K562 (cell line): Measurements from ENCODE around the gene B3GAT3. TPM values are rescaled to one million over a fixed set of nuclear protein-coding genes. Genes with fewer than 3 reads are reported as not detected.
A peak's percentile ranks its signal among the peaks of the same experiment; 100 is the strongest.

Source experiments
- ATAC-seq: fragments of 200-7000 bp; cut with Tn5 transposase; 3 replicates; pipeline ENCODE4 v1.9.1; 2020; ENCODE audit warnings: moderate library complexity
- BruUV-seq: library from RNA; stranded (reverse); fragments of 400-500 nt; replicated peaks from 2 replicates; lab custom pipeline; 2021; lab: Mats Ljungman, UMichigan
- CTCF ChIA-PET: fragments of 300-600 bp; formaldehyde crosslinking; extraction: SDS; loops from one replicate; lab custom pipeline; 2021; ENCODE audit warnings: low intra/inter-chr PET ratio; lab: Yijun Ruan, JAX
- POLR2A ChIA-PET: fragments of 300-600, 350-650 bp; sonication (Branson Sonifier 250); formaldehyde crosslinking; extraction: SDS; loops from one replicate; lab custom pipeline; 2021; ENCODE audit warnings: antibody characterized with exemption, inconsistent platforms; lab: Yijun Ruan, JAX
- DNase-seq, 4 experiments: peaks; one replicate each; pipeline versions ENCODE4 v3.0.0 to v3.0.0-alpha.2; 2011 to 2018; ENCODE audit warnings: low spot score in 3 of 4, mixed read lengths in 3 of 4; ENCODE audit errors: extremely low read depth in 1 of 4
- FAIRE-seq: peaks from 2 replicates; lab custom pipeline; 2011; peaks lifted over from hg19 to GRCh38; lab: Jason Lieb, UNC
- H2AFZ ChIP-seq: 2 replicates; pipeline ENCODE4 v1.6.0; 2011; ENCODE audit warnings: low read depth, low read length, control low read depth, inconsistent platforms
- H3K27ac ChIP-seq: fragments of 200-600 bp; 3 replicates; pipeline ENCODE4 v1.8.0; 2011; ENCODE audit warnings: low read depth, mild to moderate bottlenecking, control low read depth, inconsistent platforms, low read length, moderate library complexity, mixed read lengths; ENCODE audit errors: extremely low read depth
- H3K27me3 ChIP-seq, 2 experiments: fragments of 300-600 bp in 1 of 2; 2 replicates in 1 of 2; 3 replicates in 1 of 2; pipeline versions ENCODE4 v1.6.0 to v1.8.0; 2011; ENCODE audit warnings: inconsistent platforms in 2 of 2, low read length in 2 of 2, mild to moderate bottlenecking in 1 of 2, mixed read lengths in 1 of 2, moderate library complexity in 1 of 2; ENCODE audit not compliant: control insufficient read depth in 2 of 2, insufficient read depth in 2 of 2
- H3K36me3 ChIP-seq: fragments of 300-600 bp; 3 replicates; pipeline ENCODE4 v1.8.0; 2011; ENCODE audit warnings: mild to moderate bottlenecking, low read length, inconsistent platforms; ENCODE audit not compliant: control insufficient read depth, insufficient read depth
- H3K4me1 ChIP-seq, 2 experiments: fragments of 200-600 bp in 1 of 2; replicated peaks in 1 of 2; 2 replicates in 1 of 2; 3 replicates in 1 of 2; pipeline versions ENCODE4 v1.5.1 to v1.8.0; 2011; ENCODE audit warnings: inconsistent platforms in 2 of 2, low read length in 2 of 2, mild to moderate bottlenecking in 1 of 2, mixed read lengths in 1 of 2, moderate library complexity in 1 of 2; ENCODE audit not compliant: control insufficient read depth in 2 of 2, insufficient read depth in 2 of 2
- H3K4me2 ChIP-seq: 2 replicates; pipeline ENCODE4 v1.6.1; 2011; ENCODE audit warnings: low read length, control low read depth, inconsistent platforms, mixed read lengths; ENCODE audit not compliant: insufficient read depth
- H3K4me3 ChIP-seq: fragments of 200-600 bp; sonication (generic), shearing (Covaris generic); 2 replicates; pipeline ENCODE4 v1.5.1; 2016; ENCODE audit warnings: control low read depth, inconsistent platforms
- H3K79me2 ChIP-seq: fragments of 200-600 bp; 3 replicates; pipeline ENCODE4 v1.8.0; 2011; ENCODE audit warnings: low read length, inconsistent platforms; ENCODE audit not compliant: control insufficient read depth, insufficient read depth
- H3K9ac ChIP-seq, 2 experiments: 2 replicates each; pipeline versions ENCODE4 v1.6.0 to v1.6.1; 2011; ENCODE audit warnings: low read depth in 2 of 2, low read length in 2 of 2, control low read depth in 1 of 2, inconsistent platforms in 1 of 2, mild to moderate bottlenecking in 1 of 2, mixed read lengths in 1 of 2; ENCODE audit not compliant: insufficient read depth in 1 of 2
- H3K9me1 ChIP-seq: one replicate; pipeline ENCODE4 v1.6.0; 2011; ENCODE audit warnings: inconsistent platforms, mild to moderate bottlenecking, low read length, moderate library complexity; ENCODE audit not compliant: control insufficient read depth, insufficient read depth
- H3K9me3 ChIP-seq: replicated peaks from 2 replicates; pipeline ENCODE4 v1.5.1; 2011; ENCODE audit warnings: low read depth, low read length, inconsistent platforms; ENCODE audit not compliant: control insufficient read depth, insufficient read depth
- H4K20me1 ChIP-seq: replicated peaks from 2 replicates; pipeline ENCODE4 v1.6.1; 2011; ENCODE audit warnings: low read length, inconsistent platforms, mixed read lengths; ENCODE audit not compliant: control insufficient read depth, insufficient read depth
- ARID4B ChIP-seq: sonication (generic); formaldehyde crosslinking; IDR thresholded peaks from 2 replicates; pipeline ENCODE4 v1.8.0; 2022; ENCODE audit warnings: mild to moderate bottlenecking, missing genetic modification reagents
- ATF2 ChIP-seq: sonication (generic); formaldehyde crosslinking; IDR thresholded peaks from 2 replicates; pipeline ENCODE4 v1.8.1; 2022; ENCODE audit warnings: missing genetic modification reagents
- BACH1 ChIP-seq: fragments of 200-800 bp; sonication (Bioruptor generic); IDR thresholded peaks from 2 replicates; pipeline ENCODE4 v1.6.1; 2016; ENCODE audit warnings: missing genetic modification characterization, missing compliant biosample characterization
- FOXA1 ChIP-seq: fragments of 450-650 bp; IDR thresholded peaks from 2 replicates; pipeline ENCODE4 v1.6.1; 2016; ENCODE audit warnings: mild to moderate bottlenecking, borderline replicate concordance
- HDGF ChIP-seq: fragments of 450-650 bp; IDR thresholded peaks from 2 replicates; pipeline ENCODE4 v1.6.1; 2016
- HMGN3 ChIP-seq: IDR thresholded peaks from 2 replicates; pipeline ENCODE4 v1.6.1; 2011; ENCODE audit warnings: borderline replicate concordance, low read depth, mild to moderate bottlenecking, mixed read lengths, low read length; ENCODE audit not compliant: insufficient read length; ENCODE audit errors: extremely low read depth
- KAT8 ChIP-seq: fragments of 450-650 bp; IDR thresholded peaks from 2 replicates; pipeline ENCODE4 v1.6.1; 2016; ENCODE audit warnings: low read depth, mild to moderate bottlenecking
- L3MBTL2 ChIP-seq: fragments of 450-650 bp; IDR thresholded peaks from 2 replicates; pipeline ENCODE4 v1.6.1; 2016; ENCODE audit warnings: mild to moderate bottlenecking, moderate library complexity
- SIN3A ChIP-seq, 2 experiments: fragments of 150-350 bp in 1 of 2; IDR thresholded peaks; 2 replicates each; pipeline ENCODE4 v1.6.1; 2011 to 2016; ENCODE audit warnings: borderline replicate concordance in 2 of 2, low read depth in 2 of 2, low read length in 2 of 2, mild to moderate bottlenecking in 2 of 2, moderate library complexity in 2 of 2; ENCODE audit not compliant: control insufficient read depth in 1 of 2
- SMAD2 ChIP-seq: fragments of 150-350 bp; IDR thresholded peaks from 2 replicates; pipeline ENCODE4 v1.6.1; 2014; ENCODE audit warnings: low read depth, mild to moderate bottlenecking, low read length
- THAP12 ChIP-seq: fragments of 250-450 bp; sonication (Bioruptor Pico); IDR thresholded peaks from 2 replicates; pipeline ENCODE4 v1.9.0; 2021; ENCODE audit warnings: mild to moderate bottlenecking, inconsistent platforms
- TRIM24 ChIP-seq, 2 experiments: fragments of 450-650 bp; IDR thresholded peaks; 2 replicates each; pipeline ENCODE4 v1.6.1; 2016
- ZNF311 ChIP-seq: fragments of 250-450 bp; sonication (Bioruptor Pico); IDR thresholded peaks from 2 replicates; pipeline ENCODE4 v1.4.0; 2020; ENCODE audit warnings: mild to moderate bottlenecking, moderate library complexity
- ZNF316 ChIP-seq: fragments of 450-650 bp; IDR thresholded peaks from 2 replicates; pipeline ENCODE4 v1.6.1; 2016
- WGBS: fragments of 100-300 bp; shearing (Covaris generic); methylation state at CpG from one replicate; pipeline ENCODE4 v1.1.6; 2016; ENCODE audit warnings: low coverage, mixed read lengths; ENCODE audit not compliant: insufficient coverage; ENCODE audit errors: missing lambda C conversion rate; 5-methylcytosine and 5-hydroxymethylcytosine counted together
- in situ Hi-C: fragments of 300-500 bp; cut with MboI; formaldehyde crosslinking; loops from 4 replicates; pipeline ENCODE4 v1.15.0; 2018; ENCODE audit warnings: inconsistent platforms, mixed read lengths
- intact Hi-C: fragments of 100-400 bp; cut with micrococcal nuclease; formaldehyde crosslinking; loops from 2 replicates; pipeline ENCODE4 v1.14.2; 2022
- polyA plus RNA-seq, 8 experiments: library from polyadenylated mRNA; depleted of rRNA in 4 of 8; stranded (reverse) in 5 of 8; unstranded in 3 of 8; fragments of >200 nt; fragmentation: Nextera tagmentation in 2 of 8; fragmentation: Illumina TruSeq in 1 of 8; extraction: Ambion mirVana in 2 of 8; extraction: Trizol in 1 of 8; gene quantifications; 2 replicates each; pipeline versions ENCODE4 v1.2.1 to v1.2.3, GENCODE V29; 2011 to 2014; ENCODE audit warnings: inconsistent platforms in 1 of 8, missing spikeins in 1 of 8
- total RNA-seq, 7 experiments: library from RNA; depleted of rRNA in 6 of 7; stranded (reverse); fragments of >200 nt in 6 of 7; fragmentation: Illumina TruSeq in 2 of 7; extraction: Trizol in 2 of 7; gene quantifications; 2 replicates each; pipeline versions ENCODE4 v1.2.1 to v1.2.3, GENCODE V29; 2011 to 2021; ENCODE audit warnings: low replicate concordance in 1 of 7

Gene B3GAT3
- total and polyA plus RNA-seq, 9 of the 15 experiments (the other 6 are each of a cell fraction or from before 2014, with no cell fraction given), result 0.30 to 64.0 (median 21.4) TPM

GRCh38 chr11:62647609-62648005, 25.8 kb upstream of the B3GAT3 start:
- TF ChIP-seq L3MBTL2 (no peak), ZNF316 (no peak), HMGN3 (no peak), THAP12 (CRISPR knock-in tag) (no peak), ZNF311 (no peak), SMAD2 (no peak), BACH1 (tag) (no peak), FOXA1 (no peak), HDGF (no peak), KAT8 (no peak), TRIM24 (IDR thresholded peaks at IDR 0.05) (no peak), ARID4B (CRISPR knock-in tag) (no peak), ATF2 (no peak), SIN3A (IDR thresholded peaks at IDR 0.05; ENCODE audit: borderline replicate concordance in 2 of 2, control insufficient read depth in 1 of 2, low read depth in 2 of 2, low read length in 2 of 2) (no peak)
- TF ChIP-seq, all 486 proteins: peak for 0
- CTCF ChIA-PET, result no interaction called here
- peaks cover 69% of the 10 kb centered on the region for H3K36me3 ChIP-seq
- H4K20me1 ChIP-seq, result peaks cover 20% of the 10 kb centered on the region
- peak overlapping the region in 1 of 2 experiments; percentile 85; a peak in 2 of 4 replicates for H3K9ac ChIP-seq
- H3K9me1 ChIP-seq, result no peaks in the 10 kb centered on the region
- FAIRE-seq, result no peak
- WGBS, result 69% methylated on average over 6 of the region's 6 CpGs
- no peak for ATAC-seq
- H3K79me2 ChIP-seq, result peaks cover 67% of the 10 kb centered on the region
- no peak overlapping the region; the same call in 2 of the 3 replicates for H3K27ac ChIP-seq
- no TSS peak for BruUV-seq
- H3K4me3 ChIP-seq, result no peak overlapping the region
- no peak overlapping the region for H2AFZ ChIP-seq
- in situ Hi-C loops, result no loop called here
- H3K27me3 ChIP-seq, result no peaks in the 10 kb centered on the region
- H3K4me1 ChIP-seq, result peaks cover 15 to 43% of the 10 kb centered on the region in 2 experiments
- DNase-seq, result no peak
- POLR2A ChIA-PET, result interaction anchor here (0.6 to 2.8 kb wide), 5 partner anchors 10 to 1043 kb away, joined by 3 to 40 read pairs (median 8); partner anchors contain the start of genes C11orf98, CSKMT, LBHD1 and UQCC3
- no peak overlapping the region for H3K4me2 ChIP-seq
- intact Hi-C loops, result loop anchor here (2.0 kb wide), 2 partner anchors 17 to 35 kb away; partner anchors contain the start of genes C11orf98, CSKMT, EML3 and ROM1
- H3K9me3 ChIP-seq, result no peaks in the 10 kb centered on the region
